Colonic mucosa (tissue), 4 donors: Measurements from ENCODE around the gene XBP1. TPM values are rescaled to one million over a fixed set of nuclear protein-coding genes. Genes with fewer than 3 reads are reported as not detected.

Experiments
- DNase-seq: peaks from one replicate; pipeline ENCODE4 v3.0.0-alpha.2; 2020
- H3K27ac ChIP-seq: fragments of 200-600 bp; one replicate; pipeline ENCODE4 v1.8.0; 2021
- H3K27me3 ChIP-seq: fragments of 200-600 bp; one replicate; pipeline ENCODE4 v1.8.0; 2021
- H3K36me3 ChIP-seq: fragments of 200-600 bp; one replicate; pipeline ENCODE4 v1.8.0; 2021
- H3K4me1 ChIP-seq: fragments of 200-600 bp; one replicate; pipeline ENCODE4 v1.8.0; 2021; ENCODE audit warnings: mild to moderate bottlenecking
- H3K4me3 ChIP-seq: fragments of 200-600 bp; one replicate; pipeline ENCODE4 v1.8.0; 2021
- H3K9ac ChIP-seq, 2 donors: one replicate each; pipeline ENCODE4 v1.7.0; 2013; ENCODE audit warnings: control low read depth in 2 of 2, low read depth in 2 of 2, low read length in 2 of 2
- H3K9me3 ChIP-seq: fragments of 200-600 bp; one replicate; pipeline ENCODE4 v1.8.0; 2021
- CTCF ChIP-seq: fragments of 200-600 bp; IDR thresholded peaks from one replicate; pipeline ENCODE4 v1.8.0; 2022; ENCODE audit warnings: antibody characterized with exemption, mild to moderate bottlenecking
- intact Hi-C: fragments of 100-400 bp; cut with DNase I; formaldehyde crosslinking; loops from one replicate; pipeline ENCODE4 v1.14.1; 2022
- total RNA-seq, 2 donors: library from RNA; stranded (reverse); fragmentation: NEBNext Ultra II Directional in 1 of 2; extraction: Animal tissue kit (Norgen Biotek cat#: 25700) in 1 of 2; gene quantifications; one replicate each; pipeline ENCODE4 v1.2.1, GENCODE V29; 2021
- donor health status: healthy.
- donor health status: DM: no; HTN: no; CAD: no.
- donor health status: DM: no; HTN: no; CAD: no.

XBP1 gene
- total RNA-seq, 2 donors from 2014 or later = 210 to 251 TPM

GRCh38 chr22:28792491-28793383, 7.6 kb downstream of the XBP1 start:
- Histone ChIP-seq H3K27ac (no peak overlapping the region), H3K4me1 (no peaks in the 10 kb centered on the region)
- DNase-seq = no peak

GRCh38 chr22:28791841-28792490, 8.4 kb downstream of the XBP1 start:
- H3K4me1 ChIP-seq = no peaks in the 10 kb centered on the region

More at GRCh38 chr22:28792491-28793383, 7.6 kb downstream of the XBP1 start:
- H3K36me3 ChIP-seq = peaks cover 20% of the 10 kb centered on the region
- no peaks in the 10 kb centered on the region for H3K27me3 ChIP-seq
- TF ChIP-seq CTCF = no peak
- no peak overlapping the region for H3K9ac ChIP-seq
- no peaks in the 10 kb centered on the region for H3K9me3 ChIP-seq
- intact Hi-C loops = loop anchor here (5.0 kb wide), 1 partner anchor 40 kb away; no protein-coding TSS in a partner anchor
- H3K4me3 ChIP-seq = no peak overlapping the region

GRCh38 chr22:28791124-28791523, 9.2 kb downstream of the XBP1 start:
- TF ChIP-seq CTCF = no peak
- Histone ChIP-seq H3K4me1 (no peaks in the 10 kb centered on the region), H3K36me3 (peaks cover 10% of the 10 kb centered on the region), H3K27ac (no peak overlapping the region), H3K27me3 (no peaks in the 10 kb centered on the region), H3K9me3 (no peaks in the 10 kb centered on the region), H3K9ac (no peak overlapping the region), H3K4me3 (no peak overlapping the region)
- DNase-seq = no peak
- intact Hi-C loops = loop anchor here (5.0 kb wide), 1 partner anchor 41 kb away; no protein-coding TSS in a partner anchor

More at GRCh38 chr22:28791841-28792490, 8.4 kb downstream of the XBP1 start:
- H3K27ac ChIP-seq = peak overlapping the region; percentile 27
- H3K27me3 ChIP-seq = no peaks in the 10 kb centered on the region
- H3K9me3 ChIP-seq = no peaks in the 10 kb centered on the region
- no peak for TF ChIP-seq CTCF
- DNase-seq = no peak
- no peak overlapping the region for H3K9ac ChIP-seq
- peaks cover 17% of the 10 kb centered on the region for H3K36me3 ChIP-seq
- intact Hi-C loops = loop anchor here (5.0 kb wide), 1 partner anchor 40 kb away; no protein-coding TSS in a partner anchor
- no peak overlapping the region for H3K4me3 ChIP-seq

GRCh38 chr22:28788601-28789000, 11.8 kb downstream of the XBP1 start:
- H3K36me3 ChIP-seq = no peaks in the 10 kb centered on the region
- no peak overlapping the region for H3K4me3 ChIP-seq
- H3K4me1 ChIP-seq = peaks cover 10% of the 10 kb centered on the region

More at GRCh38 chr22:28788601-28789000, 11.8 kb downstream of the XBP1 start:
- no peaks in the 10 kb centered on the region for H3K9me3 ChIP-seq
- intact Hi-C loops = no loop called here
- H3K27ac ChIP-seq = no peak overlapping the region
- DNase-seq = no peak
- no peak for TF ChIP-seq CTCF
- no peak overlapping the region for H3K9ac ChIP-seq
- H3K27me3 ChIP-seq = no peaks in the 10 kb centered on the region
